Esophagus muscularis mucosa (tissue), 4 donors: Measurements from ENCODE around the gene ACSF3. TPM values are rescaled to one million over a fixed set of nuclear protein-coding genes. Genes with fewer than 3 reads are reported as not detected.

Source experiments
- DNase-seq: peaks from one replicate; pipeline ENCODE4 v3.0.0-alpha.2; 2017; ENCODE audit errors: extremely low spot score
- H3K27ac ChIP-seq, 4 donors: fragments of 200-600 bp; sonication (generic); replicated peaks in 1 of 4; 1 replicate in 3 of 4; 2 replicates in 1 of 4; pipeline ENCODE4 v1.5.1; 2016 to 2019; ENCODE audit warnings: mild to moderate bottlenecking in 1 of 4
- H3K27me3 ChIP-seq, 4 donors: fragments of 200-600 bp; sonication (generic); one replicate each; pipeline versions ENCODE4 v1.5.1 to v1.6.0; 2016 to 2019
- H3K36me3 ChIP-seq, 4 donors: fragments of 200-600 bp; sonication (generic); one replicate each; pipeline ENCODE4 v1.5.1; 2016 to 2019
- H3K4me1 ChIP-seq, 4 donors: fragments of 200-600 bp; sonication (generic); one replicate each; pipeline ENCODE4 v1.5.1; 2016 to 2019
- H3K4me3 ChIP-seq, 4 donors: fragments of 200-600 bp; sonication (generic); 1 replicate in 2 of 4; 2 replicates in 2 of 4; pipeline ENCODE4 v1.5.1; 2016 to 2019; ENCODE audit warnings: mild to moderate bottlenecking in 4 of 4, moderate library complexity in 1 of 4
- H3K9me3 ChIP-seq, 4 donors: fragments of 200-600 bp; sonication (generic); 1 replicate in 3 of 4; 2 replicates in 1 of 4; pipeline ENCODE4 v1.5.1; 2016 to 2019
- EP300 ChIP-seq: sonication (generic); formaldehyde crosslinking; IDR thresholded peaks from one replicate; pipeline ENCODE4 v1.6.1; 2017; ENCODE audit warnings: antibody characterized with exemption
- POLR2A ChIP-seq: fragments of 450-650 bp; IDR thresholded peaks from one replicate; pipeline ENCODE4 v1.6.1; 2017; ENCODE audit warnings: antibody characterized with exemption, moderate library complexity, mild to moderate bottlenecking, low read depth
- POLR2AphosphoS5 ChIP-seq, 2 donors: sonication (generic); formaldehyde crosslinking; IDR thresholded peaks; one replicate each; pipeline ENCODE4 v1.6.1; 2017; ENCODE audit warnings: antibody characterized with exemption in 2 of 2
- WGBS: methylation state at CpG from one replicate; pipeline ENCODE4 v1.1.5; 2018; 5-methylcytosine and 5-hydroxymethylcytosine counted together
- intact Hi-C: fragments of 100-400 bp; cut with DNase I; formaldehyde crosslinking; loops from one replicate; pipeline ENCODE4 v1.15.1; 2023
- total RNA-seq, 4 donors: library from RNA; depleted of rRNA; stranded (reverse); fragments of >200 nt; gene quantifications; one replicate each; pipeline versions ENCODE4 v1.1.0 to v1.2.1, GENCODE V29; 2016
- TF ChIP-seq, protein P1 (sequence below), 3 experiments: fragments of 200-600 bp in 2 of 3; fragments of 450-650 bp in 1 of 3; sonication (generic) in 2 of 3; IDR thresholded peaks; one replicate each; pipeline ENCODE4 v1.5.1; 2017 to 2019; ENCODE audit warnings: antibody characterized with exemption in 3 of 3, mild to moderate bottlenecking in 2 of 3, moderate library complexity in 1 of 3

Gene ACSF3
- total RNA-seq, 4 donors from 2014 or later, result 23.5 to 29.8 (median 27.2) TPM

- Histone ChIP-seq H3K4me3 (no peak overlapping the region), H3K27ac (no peak overlapping the region), H3K9me3 (no peaks in the 10 kb centered on the region), H3K4me1 (peaks cover 0 to 5% (median 0%) of the 10 kb centered on the region in 4 donors), H3K27me3 (no peaks in the 10 kb centered on the region), H3K36me3 (peaks cover 22 to 93% (median 70%) of the 10 kb centered on the region in 4 donors)
- DNase-seq, result no peak
- TF ChIP-seq, protein P1, sequence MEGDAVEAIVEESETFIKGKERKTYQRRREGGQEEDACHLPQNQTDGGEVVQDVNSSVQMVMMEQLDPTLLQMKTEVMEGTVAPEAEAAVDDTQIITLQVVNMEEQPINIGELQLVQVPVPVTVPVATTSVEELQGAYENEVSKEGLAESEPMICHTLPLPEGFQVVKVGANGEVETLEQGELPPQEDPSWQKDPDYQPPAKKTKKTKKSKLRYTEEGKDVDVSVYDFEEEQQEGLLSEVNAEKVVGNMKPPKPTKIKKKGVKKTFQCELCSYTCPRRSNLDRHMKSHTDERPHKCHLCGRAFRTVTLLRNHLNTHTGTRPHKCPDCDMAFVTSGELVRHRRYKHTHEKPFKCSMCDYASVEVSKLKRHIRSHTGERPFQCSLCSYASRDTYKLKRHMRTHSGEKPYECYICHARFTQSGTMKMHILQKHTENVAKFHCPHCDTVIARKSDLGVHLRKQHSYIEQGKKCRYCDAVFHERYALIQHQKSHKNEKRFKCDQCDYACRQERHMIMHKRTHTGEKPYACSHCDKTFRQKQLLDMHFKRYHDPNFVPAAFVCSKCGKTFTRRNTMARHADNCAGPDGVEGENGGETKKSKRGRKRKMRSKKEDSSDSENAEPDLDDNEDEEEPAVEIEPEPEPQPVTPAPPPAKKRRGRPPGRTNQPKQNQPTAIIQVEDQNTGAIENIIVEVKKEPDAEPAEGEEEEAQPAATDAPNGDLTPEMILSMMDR (IDR thresholded peaks at IDR 0.05), result no peak
- TF ChIP-seq POLR2A, result no peak
- 93% methylated on average over 14 of the region's 14 CpGs for WGBS
- intact Hi-C loops, result no loop called here
Measured at GRCh38 chr16:89110641-89111040, 17.0 kb downstream of the ACSF3 start.

DNA sequence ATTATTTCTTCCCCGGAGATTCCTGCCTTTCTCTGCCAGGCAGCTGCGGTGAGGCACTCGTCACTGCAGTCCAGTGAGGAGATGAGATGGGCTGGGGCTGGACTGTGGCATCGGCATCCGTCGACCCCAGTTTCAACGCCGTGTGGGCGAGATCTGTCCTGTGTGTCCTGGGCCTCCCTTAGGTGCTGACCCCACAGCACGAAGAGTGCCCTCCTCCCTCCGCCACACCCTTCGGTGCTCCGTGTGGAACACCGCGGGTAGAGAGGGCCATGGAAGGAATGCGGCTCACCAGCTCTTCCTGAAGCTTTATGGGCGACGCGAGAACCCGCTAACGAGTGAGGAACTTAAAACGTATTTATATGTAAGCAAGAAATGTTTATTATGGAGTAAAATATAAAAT, 17.6 kb downstream of the ACSF3 start:
- 96% methylated on average over 22 of the region's 22 CpGs for WGBS
- no peaks in the 10 kb centered on the region for H3K9me3 ChIP-seq
- H3K4me3 ChIP-seq, result no peak overlapping the region
- intact Hi-C loops, result no loop called here
- H3K27me3 ChIP-seq, result no peaks in the 10 kb centered on the region
- H3K27ac ChIP-seq, result no peak overlapping the region
- peaks cover 0 to 5% (median 0%) of the 10 kb centered on the region in 4 donors for H3K4me1 ChIP-seq
- no peak for DNase-seq
- H3K36me3 ChIP-seq, result peaks cover 22 to 90% (median 69%) of the 10 kb centered on the region in 4 donors
- TF ChIP-seq POLR2AphosphoS5 (IDR thresholded peaks at IDR 0.05), result no peak
- TF ChIP-seq, protein P1 (IDR thresholded peaks at IDR 0.05), result no peak
- no peak for TF ChIP-seq EP300
- TF ChIP-seq POLR2A, result no peak

- WGBS, result 87% methylated on average over 26 of the region's 26 CpGs
- no peak for DNase-seq
- Histone ChIP-seq H3K36me3 (peaks cover 33 to 90% (median 68%) of the 10 kb centered on the region in 4 donors), H3K4me3 (no peak overlapping the region), H3K4me1 (peaks cover 0 to 5% (median 0%) of the 10 kb centered on the region in 4 donors), H3K9me3 (no peaks in the 10 kb centered on the region), H3K27ac (no peak overlapping the region), H3K27me3 (no peaks in the 10 kb centered on the region)
- intact Hi-C loops, result no loop called here
- TF ChIP-seq EP300, result no peak
- no peak for TF ChIP-seq POLR2AphosphoS5 (IDR thresholded peaks at IDR 0.05)
- no peak for TF ChIP-seq POLR2A
- TF ChIP-seq, protein P1 (IDR thresholded peaks at IDR 0.05), result no peak
Measured at GRCh38 chr16:89112377-89113151, 18.9 kb downstream of the ACSF3 start.

GRCh38 chr16:89113152-89113547, 19.5 kb downstream of the ACSF3 start:
- no peak for DNase-seq
- H3K4me1 ChIP-seq, result peaks cover 0 to 5% (median 0%) of the 10 kb centered on the region in 4 donors
- TF ChIP-seq, protein P1 (IDR thresholded peaks at IDR 0.05), result no peak
- no peak for TF ChIP-seq EP300
- TF ChIP-seq POLR2AphosphoS5 (IDR thresholded peaks at IDR 0.05), result no peak
- no peak for TF ChIP-seq POLR2A
- 91% methylated on average over 12 of the region's 12 CpGs for WGBS
- intact Hi-C loops, result no loop called here
- no peaks in the 10 kb centered on the region for H3K9me3 ChIP-seq
- no peaks in the 10 kb centered on the region for H3K27me3 ChIP-seq
- peaks cover 37 to 90% (median 68%) of the 10 kb centered on the region in 4 donors for H3K36me3 ChIP-seq
- no peak overlapping the region for H3K4me3 ChIP-seq
- H3K27ac ChIP-seq, result no peak overlapping the region
